Measurements from ENCODE around the gene EFCAB8.
"Not testable (repeated sequence)": the region's sequence is repeated elsewhere in the genome, so short reads cannot be mapped to it uniquely, and the experiment has no call there.

The EFCAB8 gene

DNA sequence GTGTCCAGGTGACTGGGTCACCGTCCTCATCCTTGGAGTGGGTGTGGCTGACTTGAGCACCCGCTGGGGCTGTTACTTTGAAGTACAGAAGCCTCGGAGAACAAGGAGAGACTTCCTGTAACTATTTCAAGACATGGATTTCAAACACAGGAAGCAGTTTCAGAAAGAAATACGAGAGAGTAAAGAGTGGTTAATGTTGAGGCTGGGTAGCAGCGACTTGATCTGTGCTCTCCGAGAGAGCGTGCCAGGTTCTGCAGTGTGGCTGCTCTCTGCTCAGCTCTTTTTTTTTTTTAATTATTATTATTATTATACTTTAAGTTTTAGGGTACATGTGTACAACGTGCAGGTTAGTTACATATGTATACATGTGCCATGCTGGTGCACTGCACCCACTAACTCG lies 17.5 kb upstream of the EFCAB8 start:
- no peak for ATAC-seq

DNA sequence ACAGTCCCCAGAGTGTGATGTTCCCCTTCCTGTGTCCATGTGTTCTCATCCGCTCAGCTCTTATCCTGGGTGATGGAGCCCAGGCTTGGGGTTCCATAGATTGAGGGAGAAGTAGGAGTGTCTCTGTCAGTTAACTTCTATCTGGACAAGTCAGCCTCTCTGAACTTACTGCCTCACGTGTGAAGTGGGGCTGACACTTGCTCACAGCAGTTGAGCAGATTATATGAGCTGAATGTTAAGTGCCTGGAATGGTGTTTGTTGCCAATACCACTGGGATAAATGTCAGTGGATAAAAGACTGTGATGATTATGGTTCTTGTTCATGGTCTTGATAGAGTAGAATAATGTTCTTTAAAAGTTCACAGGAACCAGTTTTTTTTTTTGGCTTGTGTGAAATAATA lies 17.1 kb upstream of the EFCAB8 start:
- no peak for ATAC-seq

GRCh38 chr20:32842688-32843524 lies 15.8 kb upstream of the EFCAB8 start:
- ATAC-seq = no peak

- ATAC-seq = no peak
Measured at GRCh38 chr20:32845786-32846185, 12.9 kb upstream of the EFCAB8 start.

GRCh38 chr20:32846852-32847251 lies 11.9 kb upstream of the EFCAB8 start:
- ATAC-seq = no peak

DNA sequence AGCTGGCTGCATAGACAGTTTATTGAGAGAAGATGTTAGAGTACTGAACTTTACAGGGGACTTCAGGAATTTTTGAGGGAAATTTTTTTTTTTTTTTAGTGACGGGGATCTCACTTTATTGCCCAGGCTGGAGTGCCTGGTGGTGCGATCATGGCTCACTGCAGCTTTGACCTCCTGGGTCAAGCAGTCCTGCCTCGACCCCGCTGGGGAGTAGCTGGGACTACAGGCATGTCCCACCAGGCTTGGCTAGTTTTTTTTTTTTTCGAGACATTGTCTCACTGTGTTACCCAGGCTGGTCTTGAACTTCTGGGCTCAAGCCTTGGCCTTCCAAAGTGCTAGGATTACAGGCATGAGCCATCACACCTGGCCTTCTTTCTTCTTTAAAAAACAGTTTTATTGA lies 10.8 kb upstream of the EFCAB8 start:
- ATAC-seq = no peak

GRCh38 chr20:32848846-32849245 lies 9.9 kb upstream of the EFCAB8 start:
- no peak for ATAC-seq

- ATAC-seq = no peak
Measured at GRCh38 chr20:32849577-32849976, 9.1 kb upstream of the EFCAB8 start.

GRCh38 chr20:32855387-32855786 lies 3.3 kb upstream of the EFCAB8 start:
- no peak for ATAC-seq

DNA sequence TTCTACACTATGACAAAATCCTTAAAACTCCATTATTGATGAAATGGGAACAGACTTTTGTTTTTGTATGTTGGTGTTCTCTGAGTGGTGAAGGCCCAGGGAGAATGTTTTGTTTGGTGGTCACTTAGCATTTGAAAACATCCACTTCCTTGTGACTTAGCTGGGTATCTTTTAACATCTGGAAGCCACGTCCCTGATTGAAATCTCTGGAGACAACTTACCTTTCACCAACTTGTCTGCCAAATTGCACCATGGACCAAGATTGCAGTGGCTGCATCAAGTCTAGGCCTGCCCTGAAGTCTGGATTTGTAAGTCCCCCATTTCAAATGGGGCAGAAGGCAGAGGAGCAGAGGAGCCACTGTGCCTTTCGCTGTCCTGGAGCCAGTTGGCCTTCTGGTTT lies 534 bp upstream of the EFCAB8 start:
- no peak for ATAC-seq

DNA sequence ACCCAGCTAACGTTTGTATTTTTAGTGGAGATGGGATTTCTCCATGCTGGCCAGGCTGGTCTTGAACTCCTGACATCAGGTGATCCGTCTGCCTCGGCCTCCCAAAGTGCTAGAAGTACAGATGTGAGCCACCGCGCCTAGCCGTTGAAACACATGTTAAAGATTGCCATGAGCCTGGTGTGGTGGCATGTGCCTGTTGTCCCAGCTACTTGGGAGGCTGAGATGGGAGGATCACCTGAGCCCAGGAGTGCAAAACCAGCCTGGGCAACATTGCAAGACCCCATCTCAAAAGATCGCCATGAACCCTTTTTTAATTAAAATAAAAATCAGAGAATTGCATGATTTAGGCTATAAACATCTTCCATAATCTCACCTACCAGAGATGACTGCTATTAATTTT lies 2.7 kb downstream of the EFCAB8 start:
- no peak for ATAC-seq

DNA sequence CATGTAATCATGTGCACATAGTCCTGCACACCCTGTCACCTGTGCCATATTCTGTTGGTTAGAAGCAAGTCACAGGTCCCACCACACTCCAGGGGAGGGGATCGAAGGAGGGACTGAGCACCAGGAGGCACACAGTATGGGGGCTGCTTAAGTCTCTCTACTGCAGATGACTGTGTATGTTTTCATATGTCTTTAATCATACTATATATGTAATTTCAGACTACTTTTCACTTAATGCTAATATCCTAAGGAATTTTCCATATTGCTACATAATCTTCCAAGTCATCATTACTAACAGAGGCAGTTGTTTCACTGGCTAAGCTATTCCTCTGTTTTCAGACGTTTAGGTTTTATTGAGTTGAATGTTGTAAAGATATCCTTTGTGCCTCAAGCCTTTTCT lies 10.8 kb downstream of the EFCAB8 start:
- ATAC-seq = no peak

GRCh38 chr20:32870526-32870925 lies 11.8 kb downstream of the EFCAB8 start:
- ATAC-seq = not testable (repeated sequence)

- ATAC-seq = no peak
Measured at GRCh38 chr20:32870985-32871384, 12.3 kb downstream of the EFCAB8 start.

- no peak for ATAC-seq
Measured at GRCh38 chr20:32871627-32872160, 13.0 kb downstream of the EFCAB8 start.

DNA sequence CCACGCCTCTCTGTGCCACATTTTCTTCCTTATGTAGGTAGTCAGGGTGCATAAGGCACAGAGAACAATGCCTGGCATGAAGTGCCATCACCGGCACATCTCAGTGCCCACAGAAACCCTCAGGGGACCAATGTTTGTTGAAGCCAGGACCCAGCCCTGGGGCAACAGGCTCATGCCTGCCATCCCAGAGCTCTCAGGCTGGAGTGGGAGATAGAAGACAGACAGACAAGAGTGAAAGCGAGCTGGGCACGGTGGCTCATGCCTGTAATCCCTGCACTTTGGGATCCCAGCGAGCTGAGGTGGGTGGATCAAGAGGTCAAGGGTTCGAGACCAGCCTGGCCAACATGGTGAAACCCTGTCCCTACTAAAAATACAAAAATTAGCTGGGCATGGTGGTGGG lies 13.5 kb downstream of the EFCAB8 start:
- ATAC-seq = no peak

DNA sequence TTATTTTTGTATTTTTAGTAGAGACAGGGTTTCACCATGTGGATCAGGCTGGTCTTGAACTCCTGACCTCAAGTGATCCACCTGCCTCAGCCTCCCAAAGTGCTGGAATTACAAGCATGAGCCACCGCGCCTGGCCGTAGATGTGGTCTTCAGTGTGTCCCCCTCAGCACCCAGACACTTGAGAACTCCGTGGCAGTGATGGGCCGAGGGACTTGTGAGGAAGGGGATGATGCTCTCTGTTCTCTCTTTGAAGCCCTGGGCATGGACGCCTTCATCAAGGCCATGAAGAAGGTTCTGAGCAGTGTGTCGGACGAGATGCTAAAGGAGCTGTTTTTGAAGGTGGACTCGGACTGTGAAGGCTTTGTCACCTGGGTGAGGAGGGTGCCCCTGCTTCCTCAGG lies 16.9 kb downstream of the EFCAB8 start:
- ATAC-seq = no peak

DNA sequence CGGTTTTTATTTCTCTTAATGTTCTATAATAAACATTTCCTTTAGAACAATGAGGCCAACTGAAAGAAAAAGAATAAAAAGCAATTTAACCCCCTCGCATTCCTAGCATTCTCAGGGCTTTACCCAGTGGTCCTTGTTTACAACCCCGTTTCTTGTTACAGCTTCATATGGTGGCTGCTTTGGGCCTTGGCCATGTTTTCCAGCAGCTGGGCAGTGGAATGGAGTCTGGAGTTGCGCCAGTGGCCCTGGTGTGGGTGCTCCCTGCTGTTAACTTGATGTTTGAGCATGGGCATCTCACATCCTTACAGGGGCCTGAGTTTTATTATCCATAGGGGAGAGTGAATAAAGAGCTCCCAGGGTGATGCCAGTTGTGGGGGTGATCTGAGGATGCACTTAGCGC lies 18.8 kb downstream of the EFCAB8 start:
- no peak for ATAC-seq

- ATAC-seq = no peak
Measured at GRCh38 chr20:32878820-32879219, 20.1 kb downstream of the EFCAB8 start.

DNA sequence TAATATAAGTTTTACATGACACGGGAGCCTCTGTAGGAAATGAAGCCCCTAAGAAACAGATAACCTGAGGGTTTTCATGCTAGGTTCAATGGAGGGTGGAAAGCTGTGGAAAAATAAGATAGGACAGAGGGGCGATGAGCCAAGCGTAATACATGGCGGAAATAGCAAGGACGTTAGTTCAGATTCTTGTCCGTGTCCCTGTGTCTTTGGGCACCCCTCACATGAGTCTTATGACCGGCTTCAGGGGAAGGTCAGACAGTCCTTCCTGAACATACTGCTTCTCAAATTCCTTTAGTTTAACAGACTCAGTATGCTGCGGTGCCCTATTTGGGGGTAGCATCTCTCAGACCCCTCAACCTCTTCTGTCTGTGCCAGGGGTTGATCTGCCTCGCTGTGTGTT lies 20.8 kb downstream of the EFCAB8 start:
- ATAC-seq = no peak

DNA sequence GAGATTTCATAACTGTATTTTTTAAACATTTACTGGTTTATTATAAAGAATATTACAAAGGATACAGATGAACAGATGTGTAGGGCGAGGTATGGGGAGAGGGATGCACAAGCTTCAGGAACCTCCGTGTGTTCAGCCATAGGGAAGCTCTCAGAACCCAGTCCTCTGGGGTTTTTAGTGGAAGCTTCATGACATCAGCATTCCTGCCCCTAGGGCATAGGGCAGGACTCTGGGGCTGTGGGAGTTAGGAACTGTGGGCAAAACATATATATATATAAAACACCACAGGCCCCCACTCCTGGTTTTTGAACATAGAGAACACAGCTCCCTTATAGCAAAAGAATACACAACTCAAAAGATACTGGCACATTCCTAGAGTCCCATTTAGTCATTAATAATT lies 21.9 kb downstream of the EFCAB8 start:
- ATAC-seq = no peak

DNA sequence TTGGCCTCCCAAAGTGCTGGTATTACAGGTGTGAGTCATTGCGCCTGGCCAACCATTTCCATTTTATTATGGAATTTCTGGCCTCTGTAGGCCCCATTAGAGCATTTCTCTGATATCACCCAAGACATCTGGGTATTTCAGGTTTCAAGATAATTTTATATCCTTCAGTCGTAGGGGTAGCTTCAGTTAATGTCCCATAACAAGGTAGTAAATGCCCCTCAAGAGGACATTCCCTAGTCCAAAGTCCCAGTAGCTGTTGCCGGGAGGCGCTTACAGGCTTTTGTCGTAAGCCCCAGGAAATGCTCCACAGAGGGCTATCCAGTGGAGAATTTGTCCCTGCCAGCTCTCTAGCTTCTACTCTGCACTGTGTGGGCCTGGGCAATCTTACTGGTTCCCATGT lies 24.4 kb downstream of the EFCAB8 start:
- no peak for ATAC-seq

DNA sequence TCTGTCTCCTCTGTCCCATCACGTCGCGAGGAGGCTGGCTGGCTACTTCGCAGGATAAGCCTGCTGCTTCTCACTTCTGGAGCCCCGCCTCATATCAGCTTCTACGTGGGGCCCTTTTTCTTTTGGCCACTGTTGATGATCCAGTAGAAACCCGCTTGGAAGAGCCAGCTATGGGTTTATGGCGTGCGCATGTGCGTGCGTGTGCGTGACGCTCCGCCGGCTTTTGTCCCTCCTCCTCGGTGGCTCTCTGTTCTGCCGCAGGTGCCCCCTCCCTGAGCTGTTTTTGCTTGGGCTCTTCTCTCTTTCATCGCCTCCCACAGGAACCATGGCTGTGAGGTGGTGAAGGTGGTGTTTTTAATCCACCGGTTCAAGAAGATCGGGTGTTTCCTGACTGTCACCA lies 26.5 kb downstream of the EFCAB8 start:
- ATAC-seq = no peak

DNA sequence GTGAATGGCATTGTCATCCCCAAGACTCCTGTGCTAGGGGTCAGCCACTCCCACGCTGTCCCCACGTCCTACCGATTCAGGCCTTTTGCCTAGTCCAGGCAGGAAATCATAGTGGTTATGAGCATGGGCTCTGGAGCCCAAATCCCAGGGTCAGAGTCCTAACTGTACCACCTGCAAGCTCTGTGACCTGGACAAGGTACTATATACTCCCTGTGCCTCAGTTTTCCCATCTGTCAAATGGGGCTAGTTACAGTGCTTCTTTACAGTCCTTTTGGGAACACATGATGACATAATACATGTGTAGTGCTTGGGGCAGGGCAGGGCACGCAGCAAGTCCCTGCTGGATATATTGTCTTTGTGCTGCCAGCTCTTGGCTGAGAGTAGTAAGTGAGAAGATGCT lies 27.2 kb downstream of the EFCAB8 start:
- no peak for ATAC-seq

DNA sequence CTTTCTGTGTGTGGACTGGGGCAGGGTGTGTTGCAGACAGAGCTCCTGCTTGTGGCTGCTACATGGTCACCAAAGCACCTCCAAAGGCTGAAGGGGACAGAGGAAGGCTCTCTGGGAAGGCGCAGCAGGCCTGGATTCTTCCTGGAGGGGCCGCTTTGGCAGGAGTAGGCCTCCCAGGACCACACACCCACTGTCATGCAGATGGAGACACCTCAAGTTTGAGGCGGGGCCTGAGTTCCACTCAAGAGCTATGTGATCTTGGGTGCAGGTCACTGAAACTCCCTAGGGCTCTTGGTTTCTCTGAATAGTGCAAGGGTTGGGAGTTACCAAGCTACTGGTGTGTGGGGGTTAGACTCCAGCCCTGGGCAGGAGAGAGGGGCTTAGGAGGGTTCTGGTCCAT lies 27.9 kb downstream of the EFCAB8 start:
- ATAC-seq = no peak

Data from activated CD4-positive, CD25-positive, alpha-beta regulatory T cell treated with anti-CD3 and anti-CD28 coated beads, Interleukin-2, amount 50 U/mL, for 24 hours (primary cell).